GM21360 (cell line): ENCODE results near the gene AREG.

Experiments used
- ATAC-seq: cut with Tn5 transposase; IDR thresholded peaks from one replicate; pipeline ENCODE4 v1.9.1; 2021; ENCODE audit warnings: mild to moderate bottlenecking, moderate library complexity; ENCODE audit not compliant: unreplicated experiment

The AREG gene

GRCh38 chr4:74456056-74456744 lies 11.3 kb downstream of the AREG start:
- no peak for ATAC-seq

GRCh38 chr4:74456849-74457395 lies 12.0 kb downstream of the AREG start:
- no peak for ATAC-seq

GRCh38 chr4:74460833-74461232 lies 15.9 kb downstream of the AREG start:
- ATAC-seq, result no peak

- no peak for ATAC-seq
Observed at GRCh38 chr4:74463123-74463522, 18.2 kb downstream of the AREG start.

- ATAC-seq, result no peak
Observed at GRCh38 chr4:74464291-74464690, 19.4 kb downstream of the AREG start.

GRCh38 chr4:74466242-74466641 lies 21.3 kb downstream of the AREG start:
- ATAC-seq, result no peak

GRCh38 chr4:74471264-74471663 lies 26.3 kb downstream of the AREG start:
- no peak for ATAC-seq

- no peak for ATAC-seq
Observed at GRCh38 chr4:74473155-74473811, 28.3 kb downstream of the AREG start.

GRCh38 chr4:74474345-74475090 lies 29.6 kb downstream of the AREG start:
- ATAC-seq, result no peak

GRCh38 chr4:74475091-74475800 lies 30.3 kb downstream of the AREG start:
- no peak for ATAC-seq

- no peak for ATAC-seq
Observed at GRCh38 chr4:74475946-74476345, 31.0 kb downstream of the AREG start.

- ATAC-seq, result no peak
Observed at GRCh38 chr4:74479009-74479408, 34.1 kb downstream of the AREG start.

GRCh38 chr4:74480267-74480666 lies 35.3 kb downstream of the AREG start:
- ATAC-seq, result no peak

GRCh38 chr4:74481891-74482609 lies 37.1 kb downstream of the AREG start:
- ATAC-seq, result no peak

- ATAC-seq, result no peak
Observed at GRCh38 chr4:74483226-74483911, 38.4 kb downstream of the AREG start.

GRCh38 chr4:74486905-74487304 lies 42.0 kb downstream of the AREG start:
- ATAC-seq, result no peak

GRCh38 chr4:74487771-74488170 lies 42.8 kb downstream of the AREG start:
- no peak for ATAC-seq

GRCh38 chr4:74490736-74491135 lies 45.8 kb downstream of the AREG start:
- no peak for ATAC-seq

- ATAC-seq, result no peak
Observed at GRCh38 chr4:74499986-74500781, 55.2 kb downstream of the AREG start.
